Nephron (organoid): Measurements from ENCODE around the gene MRGPRD.

Experiments used
- H3K27ac Mint-ChIP-seq, 3 experiments: 2 replicates each; pipeline ENCODE4 v1.8.0; 2020; ENCODE audit warnings: mixed read lengths in 3 of 3, mild to moderate bottlenecking in 2 of 3, moderate library complexity in 1 of 3
- H3K27me3 Mint-ChIP-seq: 2 replicates; pipeline ENCODE4 v1.8.0; 2021; ENCODE audit warnings: low read depth, mild to moderate bottlenecking, moderate library complexity, mixed read lengths
- H3K36me3 Mint-ChIP-seq: 2 replicates; pipeline ENCODE4 v1.8.0; 2020; ENCODE audit warnings: low read depth, mixed read lengths
- H3K4me1 Mint-ChIP-seq: 2 replicates; pipeline ENCODE4 v1.8.0; 2020; ENCODE audit warnings: mixed read lengths
- H3K4me3 Mint-ChIP-seq, 3 experiments: 2 replicates each; pipeline ENCODE4 v1.8.0; 2020; ENCODE audit warnings: mild to moderate bottlenecking in 3 of 3, mixed read lengths in 3 of 3, moderate library complexity in 2 of 3
- H3K9me3 Mint-ChIP-seq: 2 replicates; pipeline ENCODE4 v1.8.0; 2020; ENCODE audit warnings: mixed read lengths
- TF ChIP-seq, protein P1 (sequence below), 3 experiments: fragments of 200-600 bp; sonication (generic); IDR thresholded peaks; one replicate each; pipeline ENCODE4 v1.5.0; 2021; ENCODE audit warnings: antibody characterized with exemption in 3 of 3; ENCODE audit not compliant: unreplicated experiment in 3 of 3

Gene MRGPRD

DNA sequence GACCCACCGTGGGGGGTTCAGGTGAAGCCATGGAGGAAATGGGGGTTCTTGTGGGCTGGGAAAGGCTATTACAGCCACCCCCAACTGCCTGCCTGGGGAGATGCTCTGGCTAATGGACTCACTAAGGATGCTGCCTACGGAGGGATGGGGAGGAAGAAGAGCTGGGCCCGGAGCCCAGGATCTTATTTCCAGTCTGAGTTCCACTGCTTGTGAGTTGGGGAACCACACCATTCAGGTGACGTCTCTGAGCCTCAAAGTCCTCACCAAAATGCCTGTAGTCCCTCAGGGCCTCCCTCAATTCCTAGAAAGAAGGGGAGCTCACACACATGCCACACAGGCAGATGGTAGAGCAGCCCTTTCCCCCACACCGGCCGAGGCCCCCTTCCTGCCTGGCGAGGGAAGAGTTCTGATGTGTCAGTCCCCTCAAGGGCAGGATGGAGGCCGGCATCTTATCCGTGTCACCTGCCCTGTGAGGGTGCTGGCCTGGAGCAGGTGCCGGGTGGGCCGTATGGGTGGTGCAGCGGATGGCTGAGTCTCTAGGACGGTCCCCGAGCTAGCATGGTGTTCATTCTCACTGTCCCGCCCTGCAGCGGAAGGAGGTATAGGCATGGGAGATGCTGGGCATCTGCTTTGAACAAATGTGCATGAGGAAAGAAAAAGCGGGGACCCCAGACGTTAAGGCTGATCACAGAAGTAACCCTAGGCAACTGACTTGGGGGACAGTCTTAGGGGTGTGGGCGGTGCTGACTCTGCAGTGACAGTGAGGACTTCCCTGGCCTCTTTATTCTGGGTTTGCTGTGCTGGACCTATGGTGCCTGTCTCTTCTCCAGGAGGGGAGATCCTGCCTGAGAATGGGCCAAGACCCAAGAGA is 16.6 kb upstream of the MRGPRD start:
- H3K4me3 Mint-ChIP-seq, result no peak overlapping the region
- no peaks in the 10 kb centered on the region for H3K36me3 Mint-ChIP-seq
- no peaks in the 10 kb centered on the region for H3K9me3 Mint-ChIP-seq
- H3K27ac Mint-ChIP-seq, result peak overlapping the region in 2 of 3 experiments; percentile 75 to 88
- H3K27me3 Mint-ChIP-seq, result peaks cover 22% of the 10 kb centered on the region
- peaks cover 31% of the 10 kb centered on the region for H3K4me1 Mint-ChIP-seq
- TF ChIP-seq, protein P1, sequence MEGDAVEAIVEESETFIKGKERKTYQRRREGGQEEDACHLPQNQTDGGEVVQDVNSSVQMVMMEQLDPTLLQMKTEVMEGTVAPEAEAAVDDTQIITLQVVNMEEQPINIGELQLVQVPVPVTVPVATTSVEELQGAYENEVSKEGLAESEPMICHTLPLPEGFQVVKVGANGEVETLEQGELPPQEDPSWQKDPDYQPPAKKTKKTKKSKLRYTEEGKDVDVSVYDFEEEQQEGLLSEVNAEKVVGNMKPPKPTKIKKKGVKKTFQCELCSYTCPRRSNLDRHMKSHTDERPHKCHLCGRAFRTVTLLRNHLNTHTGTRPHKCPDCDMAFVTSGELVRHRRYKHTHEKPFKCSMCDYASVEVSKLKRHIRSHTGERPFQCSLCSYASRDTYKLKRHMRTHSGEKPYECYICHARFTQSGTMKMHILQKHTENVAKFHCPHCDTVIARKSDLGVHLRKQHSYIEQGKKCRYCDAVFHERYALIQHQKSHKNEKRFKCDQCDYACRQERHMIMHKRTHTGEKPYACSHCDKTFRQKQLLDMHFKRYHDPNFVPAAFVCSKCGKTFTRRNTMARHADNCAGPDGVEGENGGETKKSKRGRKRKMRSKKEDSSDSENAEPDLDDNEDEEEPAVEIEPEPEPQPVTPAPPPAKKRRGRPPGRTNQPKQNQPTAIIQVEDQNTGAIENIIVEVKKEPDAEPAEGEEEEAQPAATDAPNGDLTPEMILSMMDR (IDR thresholded peaks at IDR 0.05; ENCODE audit: unreplicated experiment in 3 of 3), result no peak

DNA sequence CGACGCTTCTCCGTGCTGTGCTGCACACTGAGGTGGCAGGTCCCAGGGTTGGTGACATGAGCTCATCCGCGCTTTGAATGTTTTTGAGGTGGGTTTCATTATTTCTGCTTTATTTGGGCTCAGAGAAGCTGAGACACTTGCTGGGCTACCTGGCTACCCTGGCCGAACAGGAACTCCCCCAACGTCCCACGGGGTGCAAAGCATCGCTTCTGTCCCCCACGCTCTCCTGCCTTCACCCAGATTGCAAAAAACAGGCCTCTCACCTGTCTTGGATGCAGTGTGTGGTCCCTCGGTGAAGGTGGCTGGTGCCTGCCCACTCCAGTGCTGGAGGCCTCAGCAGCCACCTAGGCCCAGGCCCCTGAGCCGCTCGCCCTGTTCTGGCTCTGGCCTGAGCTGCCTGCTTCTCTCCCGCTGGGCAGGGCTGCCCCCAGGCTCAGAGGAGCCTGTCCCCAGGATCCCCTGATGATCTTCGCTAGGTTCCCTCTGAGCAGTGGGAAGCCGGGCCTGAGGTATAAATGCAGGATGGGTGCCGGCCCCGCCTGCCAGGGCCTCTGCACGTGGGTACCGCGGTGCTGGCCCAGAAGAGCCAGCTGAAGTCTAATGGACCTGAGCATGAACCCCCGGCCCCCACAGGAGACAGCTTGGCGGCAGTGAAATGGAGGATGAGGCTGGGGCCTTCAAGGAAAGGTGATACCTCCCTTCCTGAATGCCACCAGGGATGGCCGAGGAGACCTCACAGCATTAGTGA is 15.8 kb upstream of the MRGPRD start:
- peaks cover 26% of the 10 kb centered on the region for H3K27me3 Mint-ChIP-seq
- TF ChIP-seq, protein P1 (IDR thresholded peaks at IDR 0.05; ENCODE audit: unreplicated experiment in 3 of 3), result no peak

DNA sequence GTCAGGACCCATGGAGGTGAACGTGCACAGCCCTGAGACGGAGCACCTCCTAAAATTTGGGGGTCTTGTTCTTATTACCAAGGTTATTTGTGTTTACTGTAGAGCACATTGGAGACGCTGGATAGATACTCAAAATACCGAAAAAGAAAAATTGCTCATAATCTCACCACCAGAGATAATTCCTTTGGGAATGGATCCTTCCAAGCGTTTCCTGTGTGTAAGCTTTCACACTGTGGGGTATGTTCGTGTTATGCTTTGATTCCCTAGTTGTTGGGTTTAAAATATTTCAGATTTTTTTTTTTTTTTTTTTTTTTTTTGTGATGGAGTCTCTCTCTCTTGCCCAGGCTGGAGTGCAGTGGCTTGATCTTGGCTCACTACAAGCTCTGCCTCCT is 14.1 kb upstream of the MRGPRD start:
- Mint-ChIP-seq H3K4me3 (no peak overlapping the region), H3K27ac (no peak overlapping the region), H3K9me3 (no peaks in the 10 kb centered on the region), H3K36me3 (no peaks in the 10 kb centered on the region), H3K27me3 (peaks cover 26% of the 10 kb centered on the region), H3K4me1 (peaks cover 18% of the 10 kb centered on the region)
- TF ChIP-seq, protein P1 (IDR thresholded peaks at IDR 0.05; ENCODE audit: unreplicated experiment in 3 of 3), result no peak

More for the DNA sequence above, 15.8 kb upstream of the MRGPRD start:
- H3K36me3 Mint-ChIP-seq, result no peaks in the 10 kb centered on the region
- no peaks in the 10 kb centered on the region for H3K9me3 Mint-ChIP-seq
- H3K4me1 Mint-ChIP-seq, result peaks cover 31% of the 10 kb centered on the region
- no peak overlapping the region for H3K4me3 Mint-ChIP-seq
- no peak overlapping the region for H3K27ac Mint-ChIP-seq

DNA sequence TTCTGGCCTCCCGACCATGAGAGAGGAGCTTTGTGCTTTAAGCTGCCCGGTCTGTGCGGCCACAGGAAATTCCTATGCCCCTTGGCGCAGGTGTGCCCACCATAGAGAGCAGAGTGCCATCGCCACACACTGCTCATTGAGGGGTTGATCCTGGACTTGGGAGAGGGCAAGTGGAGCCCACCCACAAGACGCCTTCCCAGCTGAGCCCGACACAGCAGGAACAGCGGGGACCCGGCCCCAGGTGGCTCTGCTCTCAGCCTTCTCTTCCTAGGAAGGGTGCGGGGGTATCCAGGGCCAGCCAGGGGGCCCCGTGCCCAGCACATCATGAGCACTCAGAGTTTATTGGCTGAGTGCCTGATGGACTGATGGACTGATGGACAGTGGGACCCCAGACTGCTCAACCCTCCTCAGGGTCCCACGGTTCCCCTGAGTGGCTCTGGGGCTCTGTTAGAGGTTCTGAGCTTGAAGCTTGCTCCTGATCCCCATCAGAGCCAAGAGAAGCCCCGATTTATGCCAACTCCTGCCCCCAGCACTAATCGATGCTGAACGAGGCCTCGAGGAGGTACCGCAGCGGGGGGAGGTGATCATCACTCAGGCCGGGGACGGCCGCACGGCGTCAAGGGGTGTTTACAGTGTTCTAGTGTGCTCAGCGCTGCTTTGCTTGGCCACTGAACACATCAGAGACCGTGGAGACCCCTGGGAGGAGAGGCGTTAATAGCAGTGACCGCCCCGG is 13.5 kb upstream of the MRGPRD start:
- peaks cover 16% of the 10 kb centered on the region for H3K4me1 Mint-ChIP-seq
- H3K27ac Mint-ChIP-seq, result no peak overlapping the region
- H3K27me3 Mint-ChIP-seq, result peaks cover 26% of the 10 kb centered on the region
- H3K4me3 Mint-ChIP-seq, result no peak overlapping the region
- TF ChIP-seq, protein P1 (IDR thresholded peaks at IDR 0.05; ENCODE audit: unreplicated experiment in 3 of 3), result no peak
- no peaks in the 10 kb centered on the region for H3K36me3 Mint-ChIP-seq
- no peaks in the 10 kb centered on the region for H3K9me3 Mint-ChIP-seq

DNA sequence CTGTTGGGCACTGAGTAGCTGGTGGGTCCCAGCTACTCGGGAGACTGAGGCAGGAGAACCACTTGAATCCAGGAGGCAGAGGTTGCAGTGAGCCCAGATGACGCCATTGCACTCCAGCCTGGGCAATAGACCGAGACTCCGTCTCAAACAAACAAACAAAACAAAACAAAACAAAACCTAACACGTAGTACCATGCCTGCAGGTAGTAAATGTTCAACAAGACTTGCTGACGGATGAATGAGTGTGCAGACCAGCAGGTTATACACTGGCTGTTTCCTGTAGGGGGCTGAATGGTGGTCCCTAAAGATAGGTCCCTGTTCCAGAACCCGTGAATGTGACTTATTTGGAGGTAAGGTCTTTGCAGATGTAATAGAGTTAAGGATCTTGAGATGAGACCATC is 12.8 kb upstream of the MRGPRD start:
- Mint-ChIP-seq H3K4me3 (no peak overlapping the region), H3K4me1 (peaks cover 8% of the 10 kb centered on the region), H3K27me3 (peaks cover 21% of the 10 kb centered on the region), H3K9me3 (no peaks in the 10 kb centered on the region), H3K27ac (peak overlapping the region in 1 of 3 experiments; percentile 22), H3K36me3 (no peaks in the 10 kb centered on the region)
- TF ChIP-seq, protein P1 (IDR thresholded peaks at IDR 0.05; ENCODE audit: unreplicated experiment in 3 of 3), result no peak
